HL-60/S4 treated with retinoic acid at 250 ng/mL for 4 days and 3 days (cell line): ENCODE measurements around the gene BAAT.
"Not testable (repeated sequence)": the region's sequence is repeated elsewhere in the genome, so short reads cannot be mapped to it uniquely, and the experiment has no call there.

ENCODE experiments used
- in situ Hi-C: fragments of 300-500 bp; cut with MboI; formaldehyde crosslinking; loops from 2 replicates; pipeline ENCODE4 v1.7.0; 2022; ENCODE audit warnings: low sequenced_read_pairs

The BAAT gene

DNA sequence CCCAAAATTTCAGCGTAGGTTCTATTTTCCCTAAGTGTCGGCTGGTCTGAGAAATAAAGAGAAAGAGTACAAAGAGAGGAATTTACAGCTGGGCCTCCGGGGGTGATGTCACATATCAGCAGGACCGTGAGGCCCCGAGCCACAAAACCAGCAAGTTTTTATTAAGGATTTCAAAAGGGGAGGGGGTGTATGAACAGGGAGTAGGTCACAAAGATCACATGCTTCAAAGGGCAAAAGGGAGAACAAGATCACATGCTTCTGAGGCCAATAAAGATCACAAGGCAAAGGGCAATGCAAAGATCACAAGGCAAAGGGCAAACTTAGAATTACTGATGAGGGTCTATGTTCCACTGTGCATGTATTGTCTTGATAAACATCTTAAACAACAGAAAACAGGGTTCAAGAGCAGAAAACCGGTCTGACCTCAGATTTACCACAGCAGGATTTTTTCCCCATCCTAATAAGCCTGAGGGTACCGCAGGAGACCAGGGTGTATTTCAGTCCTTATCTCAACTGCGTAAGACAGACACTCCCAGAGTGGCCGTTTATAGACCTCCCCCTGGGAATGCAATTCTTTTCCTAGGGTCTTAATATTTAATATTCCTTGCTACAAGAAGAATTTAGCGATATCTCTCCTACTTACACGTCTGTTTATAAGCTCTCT lies at the start of gene BAAT:
Gene BAAT, minus strand, starts transcription at position 134 of the 664 bp plus-strand sequence. CDS start 13,602 bp downstream, outside the sequence.
- in situ Hi-C loops, result not testable (repeated sequence)

DNA sequence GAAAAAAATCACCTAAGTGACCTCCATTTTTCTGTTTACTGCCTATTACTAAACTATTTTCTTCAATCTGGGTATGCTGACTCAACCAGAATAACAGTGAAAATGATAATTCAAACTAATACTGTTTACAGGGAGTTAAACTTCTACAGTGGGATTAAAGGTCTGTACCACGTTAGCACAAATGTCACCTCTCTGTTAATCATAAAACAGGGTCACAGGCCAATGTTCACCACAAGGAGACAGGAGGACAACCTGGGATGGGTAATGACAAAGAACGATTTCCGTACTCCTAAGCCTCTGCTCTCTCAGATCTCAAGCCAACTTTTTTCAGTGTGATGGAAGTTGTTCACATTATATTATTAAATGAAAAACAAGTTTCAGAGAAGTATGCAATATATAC lies 48.4 kb upstream of the BAAT start:
- in situ Hi-C loops, result no loop called here

DNA sequence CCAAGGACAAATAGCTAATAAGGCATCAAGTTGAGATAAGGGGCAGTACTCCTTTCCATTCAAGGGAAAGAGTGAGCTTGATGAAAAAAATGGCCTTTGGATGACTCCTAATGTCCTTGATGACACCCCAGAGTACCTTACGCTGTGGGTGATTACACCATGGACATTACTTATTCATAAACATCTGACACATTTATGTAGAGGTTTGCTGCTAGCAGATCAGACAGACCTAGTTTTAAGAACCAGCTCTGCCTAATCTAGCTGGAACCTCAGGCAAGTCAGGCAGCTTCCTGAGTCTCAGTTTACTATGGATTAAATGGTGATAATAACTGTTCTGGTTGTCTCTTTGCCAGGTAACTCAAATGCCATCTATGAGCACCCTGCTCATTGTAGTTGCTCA lies 47.9 kb upstream of the BAAT start:
- in situ Hi-C loops, result no loop called here

DNA sequence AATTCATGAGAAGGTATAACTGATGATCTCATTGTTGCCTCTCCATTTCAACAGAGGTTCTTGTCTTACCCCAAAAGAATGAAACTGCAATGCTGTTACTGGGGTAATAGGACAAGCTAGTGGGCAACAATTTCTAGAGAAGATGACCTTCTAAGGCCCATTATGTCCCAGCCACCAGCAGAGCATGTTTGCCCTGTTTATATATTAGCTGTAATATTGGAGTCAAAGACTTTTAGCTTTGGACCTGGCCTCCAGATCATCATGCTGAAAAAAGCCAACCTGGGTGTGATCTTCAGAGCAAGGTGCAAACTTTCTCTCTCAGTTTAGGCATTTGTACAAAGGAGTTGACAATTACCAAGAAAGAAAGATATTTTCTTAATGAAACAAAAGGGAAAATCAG lies 47.4 kb upstream of the BAAT start:
- in situ Hi-C loops, result no loop called here

DNA sequence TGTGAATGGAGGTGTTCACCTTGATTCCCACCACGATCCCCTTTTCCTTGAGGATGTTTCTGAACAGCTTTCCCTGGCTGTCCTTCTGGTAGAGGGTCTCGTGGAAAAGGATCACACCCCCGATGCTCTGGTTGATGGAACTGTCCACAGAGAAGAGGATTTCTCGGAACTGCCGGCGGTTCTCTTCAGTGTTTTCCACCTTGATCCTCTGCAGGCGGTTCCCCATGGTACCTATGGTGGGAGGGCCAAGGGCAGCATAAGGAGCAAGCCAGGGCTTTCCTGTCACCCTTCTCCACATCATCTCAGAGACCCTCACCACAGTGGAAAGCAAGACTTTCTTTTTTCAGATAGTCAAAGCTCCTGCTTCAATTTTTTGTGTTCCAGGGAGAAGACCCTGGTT lies 44.9 kb upstream of the BAAT start:
- in situ Hi-C loops, result no loop called here

DNA sequence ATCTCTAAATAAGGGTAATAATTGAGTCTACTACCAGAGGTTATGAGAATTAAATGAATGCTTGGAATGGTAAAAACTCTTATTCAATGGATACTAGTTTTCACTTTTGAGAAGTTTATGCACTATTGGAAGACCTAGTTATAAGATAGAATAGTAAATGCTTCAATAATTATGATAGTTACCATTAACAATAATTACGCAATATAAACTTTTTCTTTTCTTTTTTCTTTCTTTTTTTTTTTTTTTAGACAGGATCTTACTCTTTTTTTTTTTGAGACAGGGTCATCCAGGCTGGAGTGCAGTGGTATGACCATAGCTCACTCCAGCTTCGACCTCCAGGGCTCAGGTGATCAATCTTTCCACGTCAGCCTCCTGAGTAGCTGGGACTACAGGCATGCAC lies 44.1 kb upstream of the BAAT start:
- in situ Hi-C loops, result no loop called here

DNA sequence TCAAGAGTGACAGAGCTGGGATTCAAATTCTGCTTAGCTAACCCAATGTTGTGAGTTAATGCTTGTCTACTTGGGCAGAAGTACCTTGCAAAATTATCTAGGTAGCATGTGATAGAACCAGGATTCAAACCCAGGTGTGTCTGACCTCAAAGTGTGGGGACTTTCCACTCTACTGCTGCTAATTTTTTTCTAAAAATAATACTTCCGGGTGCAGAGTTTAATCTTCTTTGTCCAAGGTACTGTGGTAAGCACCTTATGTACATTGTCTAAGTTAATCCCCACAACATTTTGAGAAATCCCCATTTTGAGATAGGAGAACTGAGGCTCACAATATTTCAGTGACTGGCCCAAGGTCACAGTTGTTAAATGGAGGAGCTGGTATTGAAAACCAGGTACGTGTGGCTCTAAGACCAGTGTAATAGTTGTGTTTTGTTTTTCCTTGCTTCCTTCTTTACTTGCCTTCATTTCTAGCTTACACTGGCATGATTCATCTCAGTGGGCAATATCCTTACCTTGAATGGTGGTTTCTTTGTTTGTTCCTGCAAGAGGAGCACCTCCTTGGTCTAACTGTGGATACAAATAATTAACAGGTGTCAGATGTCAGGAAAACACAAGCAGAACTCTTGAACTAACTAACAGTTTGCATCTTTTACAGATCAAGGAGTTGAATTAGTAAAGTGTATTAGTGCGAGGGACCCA lies 43.3 kb upstream of the BAAT start:
- in situ Hi-C loops, result no loop called here

DNA sequence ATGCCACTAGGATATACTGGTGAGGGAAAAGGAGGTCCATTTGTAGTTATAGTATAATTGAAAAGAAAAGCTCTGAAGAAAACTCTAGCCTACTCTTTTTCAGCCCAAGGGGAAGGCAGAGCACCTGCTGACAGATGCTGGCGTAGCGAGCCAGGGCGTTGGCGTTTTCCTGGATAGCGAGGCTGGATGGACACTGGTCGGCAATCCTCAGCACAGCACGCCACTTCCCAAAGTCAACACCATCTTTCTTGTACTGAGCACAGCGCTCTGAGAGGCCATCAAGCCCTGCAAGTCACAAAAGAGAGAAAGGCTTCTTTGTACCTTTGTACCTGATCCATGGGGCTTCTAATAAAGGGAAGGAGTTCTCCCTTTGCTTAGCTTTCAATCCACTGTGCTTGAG lies 42.6 kb upstream of the BAAT start:
- in situ Hi-C loops, result no loop called here

DNA sequence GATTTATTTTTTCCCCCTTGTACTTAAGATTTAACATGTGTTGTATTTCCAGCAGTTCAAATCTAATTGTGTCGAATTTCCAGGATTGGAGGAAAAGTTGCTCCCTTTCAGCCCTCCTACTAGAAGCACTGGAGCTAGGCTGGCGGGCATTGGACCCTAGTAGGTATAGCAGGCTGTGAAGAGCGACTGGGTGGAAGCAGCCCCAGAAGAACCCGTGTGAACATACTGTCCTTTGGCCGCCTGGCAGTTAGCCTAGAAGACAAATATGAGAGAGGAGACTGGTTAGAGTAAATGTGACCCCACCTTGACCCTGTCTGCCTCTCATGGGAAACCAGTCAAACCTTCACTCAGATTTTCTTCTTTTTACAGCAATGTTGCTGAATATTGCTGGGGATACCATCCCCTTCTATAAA lies 36.9 kb upstream of the BAAT start:
- in situ Hi-C loops, result no loop called here

DNA sequence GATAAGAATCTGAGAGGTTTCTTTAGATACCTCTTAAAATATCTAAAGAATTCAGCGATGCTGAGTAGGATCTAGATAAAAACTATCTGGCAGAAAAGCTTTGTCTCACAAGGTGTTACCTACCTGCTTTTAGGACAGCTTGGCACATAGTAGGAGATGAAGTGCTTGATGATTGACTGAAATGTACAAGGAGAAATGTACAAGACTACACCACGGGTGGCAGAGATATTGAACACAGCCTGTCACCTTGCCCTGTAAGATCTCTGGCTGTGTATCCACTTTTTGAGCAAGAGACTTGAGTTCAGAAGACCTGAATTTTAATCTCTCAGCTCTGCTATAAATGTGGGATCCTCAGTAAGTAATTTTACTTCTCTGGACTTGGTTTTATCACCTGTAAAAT lies 35.1 kb upstream of the BAAT start:
- in situ Hi-C loops, result no loop called here

DNA sequence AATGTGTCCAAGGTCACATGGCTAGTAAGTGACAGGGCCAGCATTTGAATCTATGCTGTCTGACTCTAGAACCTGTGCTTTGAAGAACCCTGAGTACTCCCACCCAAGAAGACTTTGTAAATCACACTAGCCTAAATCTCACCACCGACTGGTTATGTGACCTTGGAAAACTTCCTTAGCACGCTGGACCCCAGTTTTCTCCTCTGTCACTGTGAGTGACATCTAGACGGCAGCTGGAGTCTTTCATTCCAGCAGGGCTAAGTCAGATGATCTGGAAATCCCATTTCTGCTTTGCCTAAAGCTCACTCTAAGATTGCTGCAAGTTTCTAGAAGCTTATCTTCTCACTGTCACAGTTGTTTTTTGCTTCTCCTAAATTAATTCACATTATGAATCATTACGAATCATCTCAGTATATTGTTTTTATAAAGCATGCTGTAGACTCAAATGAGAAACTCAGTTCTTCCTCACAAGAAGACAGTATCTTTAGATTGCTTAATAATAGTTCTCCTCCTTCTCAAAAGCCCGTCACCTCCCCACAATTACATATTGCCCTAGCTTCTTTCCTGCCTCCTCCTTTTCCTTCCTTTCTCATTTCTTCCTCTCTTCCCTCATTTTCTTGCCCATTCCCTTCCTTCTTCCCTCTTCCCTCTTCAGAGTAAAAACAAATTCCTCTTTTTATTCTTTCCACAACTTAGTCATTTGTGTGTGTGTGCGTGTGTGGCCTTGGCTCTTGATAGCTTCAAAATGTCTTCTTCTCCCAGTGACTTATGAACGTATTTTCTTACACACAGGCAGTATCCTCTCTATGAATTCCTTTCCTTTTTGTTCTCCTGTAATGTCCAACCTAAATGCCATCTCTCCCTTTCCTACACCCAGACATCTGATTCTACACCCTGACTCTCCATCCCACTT lies 34.0 kb upstream of the BAAT start:
- in situ Hi-C loops, result no loop called here

DNA sequence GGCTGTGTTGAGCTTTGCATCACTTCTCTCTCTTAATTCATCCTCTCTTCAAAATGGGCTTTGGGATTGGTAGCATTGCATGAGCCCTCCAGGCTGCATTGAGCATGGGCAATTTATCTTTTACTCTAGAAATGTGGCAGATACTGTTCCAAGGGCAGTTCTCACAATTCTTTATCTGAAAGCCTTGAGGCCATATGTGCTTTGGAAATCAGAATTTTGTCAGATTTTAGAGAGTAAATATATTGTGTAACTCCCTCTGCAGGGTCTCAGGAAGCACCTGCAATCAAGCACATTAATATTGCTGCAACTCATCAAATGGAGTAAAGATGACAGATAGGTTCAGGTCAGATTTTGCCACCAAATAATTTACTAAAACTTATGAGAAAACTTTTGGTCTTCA lies 33.2 kb upstream of the BAAT start:
- in situ Hi-C loops, result no loop called here

DNA sequence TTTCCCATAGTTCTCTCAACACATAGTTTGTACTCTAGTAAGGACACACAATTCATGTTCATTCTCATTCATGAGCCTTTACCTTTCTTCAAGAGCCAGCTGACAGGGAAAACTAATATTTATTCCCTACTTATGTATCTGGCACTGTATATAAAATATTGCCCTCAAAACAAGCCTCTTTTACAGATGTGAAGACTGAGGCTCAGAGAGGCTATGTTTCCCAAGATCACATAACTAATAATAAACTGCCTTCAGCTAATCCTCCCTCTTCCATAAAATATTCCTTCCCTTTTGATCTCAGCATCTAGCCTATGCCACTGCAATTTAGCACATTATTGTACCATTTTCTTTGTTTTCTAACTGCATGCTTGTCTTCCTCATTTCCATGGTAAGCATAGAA lies 32.6 kb upstream of the BAAT start:
- in situ Hi-C loops, result no loop called here

DNA sequence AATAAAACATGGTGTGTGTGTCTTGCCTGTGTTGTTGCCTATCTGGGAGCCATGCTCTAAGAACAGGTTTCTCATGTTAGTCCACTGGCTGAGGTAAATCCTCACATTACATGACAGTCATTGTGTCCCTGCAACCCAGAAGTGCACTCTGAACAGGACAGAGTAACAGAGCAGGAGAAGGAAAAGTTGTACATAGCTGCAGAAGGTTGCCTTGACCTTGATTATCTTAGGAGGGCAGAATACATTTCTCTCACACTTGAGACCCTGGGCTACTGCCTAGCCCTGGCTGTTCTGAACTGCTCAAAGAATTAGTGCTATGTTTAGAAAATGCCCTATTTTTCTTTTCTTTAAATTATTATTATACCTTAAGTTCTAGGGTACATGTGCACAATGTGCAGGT lies 30.8 kb upstream of the BAAT start:
- in situ Hi-C loops, result no loop called here

DNA sequence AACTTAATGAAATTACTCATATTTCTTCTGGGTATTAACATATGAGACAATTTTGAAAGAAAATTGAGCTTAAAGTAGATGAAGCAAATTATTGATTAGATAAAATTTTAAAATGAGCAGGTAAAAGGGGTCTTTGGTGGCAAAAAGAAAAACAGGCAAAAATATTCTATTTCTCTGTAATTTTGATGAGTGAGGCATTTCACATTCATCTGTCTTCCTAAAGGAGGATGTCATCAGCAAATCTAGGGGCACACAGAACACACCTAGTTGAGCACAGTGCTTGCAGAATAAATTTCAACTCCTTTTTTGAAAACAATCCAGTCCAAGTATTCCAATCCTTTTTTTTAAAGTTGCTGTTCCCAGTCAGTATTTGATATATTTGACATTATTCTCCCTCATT lies 30.0 kb upstream of the BAAT start:
- in situ Hi-C loops, result no loop called here

DNA sequence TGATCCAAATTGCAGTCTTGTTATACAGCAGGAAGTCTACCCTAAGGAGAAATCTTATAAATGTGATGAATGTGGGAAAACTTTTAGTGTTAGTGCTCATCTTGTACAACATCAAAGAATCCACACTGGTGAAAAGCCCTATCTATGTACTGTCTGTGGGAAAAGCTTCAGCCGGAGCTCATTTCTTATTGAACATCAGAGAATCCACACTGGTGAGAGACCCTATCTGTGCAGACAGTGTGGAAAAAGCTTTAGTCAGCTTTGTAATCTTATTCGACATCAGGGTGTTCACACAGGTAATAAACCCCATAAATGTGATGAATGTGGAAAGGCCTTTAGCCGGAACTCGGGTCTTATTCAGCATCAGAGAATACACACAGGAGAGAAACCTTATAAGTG lies 24.3 kb upstream of the BAAT start:
- in situ Hi-C loops, result no loop called here

DNA sequence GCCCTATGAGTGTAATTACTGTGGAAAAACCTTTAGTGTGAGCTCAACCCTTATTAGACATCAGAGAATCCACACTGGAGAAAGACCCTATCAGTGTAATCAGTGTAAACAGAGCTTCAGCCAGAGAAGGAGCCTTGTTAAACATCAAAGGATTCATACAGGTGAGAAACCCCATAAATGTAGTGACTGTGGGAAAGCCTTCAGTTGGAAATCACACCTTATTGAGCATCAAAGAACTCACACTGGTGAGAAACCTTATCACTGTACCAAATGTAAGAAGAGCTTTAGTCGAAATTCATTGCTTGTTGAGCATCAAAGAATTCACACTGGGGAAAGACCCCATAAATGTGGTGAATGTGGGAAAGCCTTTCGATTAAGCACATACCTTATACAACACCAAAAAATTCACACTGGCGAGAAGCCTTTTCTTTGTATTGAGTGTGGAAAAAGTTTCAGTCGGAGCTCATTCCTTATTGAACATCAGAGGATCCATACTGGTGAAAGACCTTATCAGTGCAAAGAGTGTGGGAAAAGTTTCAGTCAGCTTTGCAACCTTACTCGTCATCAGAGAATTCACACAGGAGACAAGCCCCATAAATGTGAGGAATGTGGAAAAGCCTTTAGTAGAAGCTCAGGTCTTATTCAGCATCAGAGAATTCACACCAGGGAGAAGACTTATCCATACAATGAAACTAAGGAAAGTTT lies 23.7 kb upstream of the BAAT start:
- in situ Hi-C loops, result no loop called here

DNA sequence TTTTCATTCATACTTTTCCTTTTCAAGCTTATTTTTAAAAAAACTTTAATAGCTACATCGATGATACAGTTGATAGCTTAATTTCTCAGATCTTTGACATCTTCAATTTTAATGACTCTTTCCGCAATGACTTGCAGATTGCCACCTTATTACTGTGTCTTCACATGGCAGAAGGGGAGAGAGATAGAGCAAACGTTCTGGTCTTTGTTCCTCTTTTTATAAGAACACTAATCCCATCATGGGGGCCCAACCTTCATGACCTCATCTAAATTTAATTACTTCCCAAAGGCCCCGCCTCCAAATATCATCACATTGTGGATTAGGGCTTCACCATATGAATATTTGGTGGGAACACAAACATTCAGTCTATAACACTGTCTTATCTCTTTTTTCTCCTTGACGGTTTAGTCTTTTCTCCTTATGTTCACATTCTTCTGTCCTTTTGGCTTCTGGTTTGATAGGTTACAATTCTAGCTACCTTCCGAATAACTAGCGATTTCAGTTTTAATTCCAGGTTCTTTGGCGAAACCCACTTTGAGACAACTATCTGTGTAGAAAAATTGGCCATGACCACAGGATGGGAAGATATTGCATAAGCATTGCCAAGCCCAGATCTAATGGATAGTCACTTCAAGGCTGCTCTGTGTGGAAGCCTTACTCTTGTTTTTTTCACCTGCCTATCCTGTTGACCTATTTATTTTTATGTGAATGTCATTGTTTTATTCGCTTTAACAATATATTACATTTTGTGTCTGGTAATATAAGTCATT lies 18.9 kb upstream of the BAAT start:
- in situ Hi-C loops, result no loop called here

DNA sequence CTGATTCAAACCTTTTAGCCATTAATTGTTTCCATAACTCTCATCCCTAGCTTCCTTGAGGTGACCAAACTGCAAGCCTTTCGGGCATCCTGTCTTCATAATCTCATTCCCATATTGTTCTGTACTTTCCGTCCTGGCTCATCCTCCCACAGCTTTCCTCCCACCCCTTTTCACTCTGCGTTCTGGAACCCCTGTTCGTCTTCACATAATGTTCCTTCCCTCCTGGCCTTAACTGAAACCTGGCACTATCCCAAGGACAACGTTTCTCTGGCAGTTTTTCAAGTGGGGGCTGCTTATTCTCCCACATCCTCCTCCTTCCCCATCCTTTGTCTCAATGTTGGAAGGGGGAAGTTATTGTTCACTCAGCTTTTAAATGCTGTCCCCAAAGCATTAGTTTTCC lies 15.3 kb upstream of the BAAT start:
- in situ Hi-C loops, result no loop called here

DNA sequence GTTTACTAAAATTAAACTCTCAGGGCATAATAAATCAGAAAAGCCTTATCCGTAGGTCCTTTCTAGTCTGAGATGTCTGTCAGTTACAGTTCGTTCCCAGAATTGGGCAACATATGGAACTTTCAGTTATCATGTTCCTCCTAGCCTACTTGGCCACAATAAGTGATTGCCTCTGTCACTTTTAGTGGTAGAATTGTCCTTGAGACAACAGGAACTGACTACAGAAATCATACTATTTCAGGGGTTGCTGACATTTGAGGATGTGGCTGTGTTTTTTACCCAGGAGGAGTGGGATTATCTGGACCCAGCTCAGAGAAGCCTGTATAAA lies 14.8 kb upstream of the BAAT start:
- in situ Hi-C loops, result no loop called here
